Bladder microvascular endothelial cell (primary cell): ENCODE measurements around the gene STAC2. TPM values are rescaled to one million over a fixed set of nuclear protein-coding genes. Genes with fewer than 3 reads are reported as not detected.

Source experiments
- total RNA-seq: library from RNA; depleted of rRNA; stranded (reverse); fragments of >200 nt; gene quantifications from 2 replicates; pipeline ENCODE4 v1.2.3, GENCODE V29; 2014

The STAC2 gene
- total RNA-seq: not detected in 2 replicates

GRCh38 chr17:39225308-39225958, at the start of gene STAC2:
STAC2 (minus strand) TSS chr17:39225945; CDS start chr17:39225502, 443 bp downstream.

GRCh38 chr17:39200070-39200879, 25.5 kb downstream of the STAC2 start, which contains the start of gene RPL19:
RPL19 (plus strand) TSS chr17:39200283; CDS start chr17:39200345, 62 bp downstream.

GRCh38 chr17:39197380-39198185, 28.2 kb downstream of the STAC2 start, which contains the start of gene CACNB1:
CACNB1 (minus strand) TSS chr17:39197669; CDS start chr17:39197495, 174 bp downstream.

GRCh38 chr17:39165841-39166349, 59.9 kb downstream of the STAC2 start, which contains the start of gene ARL5C:
ARL5C (minus strand) TSS chr17:39166161; CDS start chr17:39165760, 401 bp downstream.

Other genes starting within 250 kb of the STAC2 start
- 0.06 and 0.16 TPM in 2 replicates for gene PLXDC1, start 74.3 kb downstream of the STAC2 start, total RNA-seq
- not detected in 2 replicates for gene ARL5C, start 59.8 kb downstream of the STAC2 start, total RNA-seq
- 1.1 and 2.3 TPM in 2 replicates for gene CACNB1, start 28.3 kb downstream of the STAC2 start, total RNA-seq
- 1,651 and 1,671 TPM in 2 replicates for gene RPL19, start 25.7 kb downstream of the STAC2 start, total RNA-seq
- gene FBXL20, start 175.7 kb upstream of the STAC2 start, total RNA-seq: 9.4 and 20.0 TPM in 2 replicates
- gene MED1, start 225.3 kb upstream of the STAC2 start, total RNA-seq: 11.5 and 30.9 TPM in 2 replicates
- gene CDK12, start 235.5 kb upstream of the STAC2 start, total RNA-seq: 13.9 and 28.1 TPM in 2 replicates